Neural cell (in vitro differentiated cells): Measurements from ENCODE around the gene ZNRF2. TPM values are rescaled to one million over a fixed set of nuclear protein-coding genes. Genes with fewer than 3 reads are reported as not detected.

Source experiments
- H2AFZ ChIP-seq: fragments of 200-600, 300-800 bp; sonication (generic), shearing (Covaris generic); 2 replicates; pipeline ENCODE4 v1.6.0; 2014; ENCODE audit warnings: low read depth, mild to moderate bottlenecking, antibody characterized with exemption, low read length, moderate library complexity
- H3F3A ChIP-seq: fragments of 200-600 bp; shearing (Covaris generic); 2 replicates; pipeline ENCODE4 v1.6.1; 2016; ENCODE audit warnings: mild to moderate bottlenecking, moderate library complexity, mixed read lengths, antibody characterized with exemption, low read length; ENCODE audit not compliant: insufficient read depth, poor library complexity, severe bottlenecking
- H3K27ac ChIP-seq: fragments of 200-600, 300-800 bp; sonication (generic), shearing (Covaris generic); 2 replicates; pipeline ENCODE4 v1.5.1; 2014; ENCODE audit warnings: mild to moderate bottlenecking, low read length, moderate library complexity
- H3K27me3 ChIP-seq: fragments of 300-800, 200-600 bp; sonication (generic), shearing (Covaris generic); 2 replicates; pipeline ENCODE4 v1.6.0; 2014; ENCODE audit warnings: mild to moderate bottlenecking, low read depth, low read length, moderate library complexity; ENCODE audit not compliant: insufficient read depth
- H3K36me3 ChIP-seq: fragments of 300-800, 200-600 bp; sonication (generic), shearing (Covaris generic); 2 replicates; pipeline ENCODE4 v1.5.1; 2014; ENCODE audit warnings: mild to moderate bottlenecking, antibody characterized with exemption, low read length, moderate library complexity; ENCODE audit not compliant: insufficient read depth
- H3K4me2 ChIP-seq: fragments of 300-800, 200-600 bp; sonication (generic), shearing (Covaris generic); 2 replicates; pipeline ENCODE4 v1.6.0; 2014; ENCODE audit warnings: mild to moderate bottlenecking, low read length
- H3K4me3 ChIP-seq: fragments of 300-800, 200-600 bp; sonication (generic), shearing (Covaris generic); 2 replicates; pipeline ENCODE4 v1.5.1; 2014; ENCODE audit warnings: mild to moderate bottlenecking, low read length, moderate library complexity
- H3K79me2 ChIP-seq: fragments of 200-600 bp; shearing (Covaris generic); replicated peaks from 2 replicates; pipeline ENCODE4 v1.6.0; 2014; ENCODE audit warnings: mild to moderate bottlenecking, low read length, moderate library complexity; ENCODE audit not compliant: insufficient read depth
- H3K9ac ChIP-seq: fragments of 300-800, 200-600 bp; sonication (generic), shearing (Covaris generic); 2 replicates; pipeline ENCODE4 v1.6.1; 2016; ENCODE audit warnings: mild to moderate bottlenecking, low read length, mixed read lengths
- H3K9me2 ChIP-seq: fragments of 200-600 bp; shearing (Covaris generic); 2 replicates; pipeline ENCODE4 v1.6.1; 2016; ENCODE audit warnings: mild to moderate bottlenecking, low read length, mixed read lengths; ENCODE audit not compliant: insufficient read depth
- H3K9me3 ChIP-seq: fragments of 200-600, 300-800 bp; sonication (generic), shearing (Covaris generic); 2 replicates; pipeline ENCODE4 v1.6.1; 2016; ENCODE audit warnings: mild to moderate bottlenecking, mixed run types, low read length, moderate library complexity, mixed read lengths
- H4K20me1 ChIP-seq: fragments of 200-600 bp; shearing (Covaris generic); 2 replicates; pipeline ENCODE4 v1.6.1; 2016; ENCODE audit warnings: mild to moderate bottlenecking, mixed run types; ENCODE audit not compliant: insufficient read depth
- EP300 ChIP-seq: fragments of 450-650 bp; conservative IDR thresholded peaks from 2 replicates; pipeline ENCODE4 v1.6.1; 2014; ENCODE audit warnings: antibody characterized with exemption, mild to moderate bottlenecking, moderate library complexity; ENCODE audit not compliant: poor library complexity, severe bottlenecking
- EZH2 ChIP-seq: fragments of 200-600, 300-800 bp; shearing (Covaris generic), sonication (generic); IDR thresholded peaks from 2 replicates; pipeline ENCODE4 v1.6.1; 2014; ENCODE audit warnings: antibody characterized with exemption, low read length, borderline replicate concordance, mild to moderate bottlenecking; ENCODE audit not compliant: insufficient read depth, poor library complexity, severe bottlenecking
- MXI1 ChIP-seq: fragments of 450-650 bp; conservative IDR thresholded peaks from 2 replicates; pipeline ENCODE4 v1.6.1; 2014; ENCODE audit warnings: antibody characterized with exemption, mild to moderate bottlenecking; ENCODE audit not compliant: poor library complexity, severe bottlenecking
- POLR2AphosphoS5 ChIP-seq: IDR thresholded peaks from 2 replicates; pipeline ENCODE4 v1.6.1; 2012
- RAD21 ChIP-seq: fragments of 450-650 bp; conservative IDR thresholded peaks from 2 replicates; pipeline ENCODE4 v1.6.1; 2014; ENCODE audit warnings: antibody characterized with exemption, mild to moderate bottlenecking, moderate library complexity
- SMC3 ChIP-seq: fragments of 450-650 bp; conservative IDR thresholded peaks from 2 replicates; pipeline ENCODE4 v1.6.1; 2014; ENCODE audit warnings: antibody characterized with exemption, mild to moderate bottlenecking, moderate library complexity; ENCODE audit not compliant: poor library complexity
- TAF1 ChIP-seq: IDR thresholded peaks from 2 replicates; pipeline ENCODE4 v1.6.1; 2012; ENCODE audit warnings: low read depth
- polyA plus RNA-seq: library from polyadenylated mRNA; depleted of rRNA; stranded (reverse); fragments of >200 nt; gene quantifications from 2 replicates; pipeline ENCODE4 v1.2.3, GENCODE V29; 2014
- TF ChIP-seq, protein P1 (sequence below): IDR thresholded peaks from 2 replicates; pipeline ENCODE4 v1.6.1; 2012; ENCODE audit warnings: borderline replicate concordance
- TF ChIP-seq, protein P2 (sequence below): fragments of 450-650 bp; IDR thresholded peaks from 2 replicates; pipeline ENCODE4 v1.5.1; 2014; ENCODE audit warnings: antibody characterized with exemption, mild to moderate bottlenecking, moderate library complexity; ENCODE audit not compliant: poor library complexity, severe bottlenecking

The ZNRF2 gene
- polyA plus RNA-seq, 1 donor from 2014 or later: 12.2 TPM

- Histone ChIP-seq H3K9me3 (no peaks in the 10 kb centered on the region), H3K27ac (no peak overlapping the region), H2AFZ (no peak overlapping the region), H3K4me3 (no peak overlapping the region), H3K27me3 (no peaks in the 10 kb centered on the region), H3K79me2 (peaks cover 6% of the 10 kb centered on the region), H3K9me2 (no peaks in the 10 kb centered on the region), H4K20me1 (no peaks in the 10 kb centered on the region), H3K4me2 (no peak overlapping the region), H3F3A (no peaks in the 10 kb centered on the region), H3K9ac (no peak overlapping the region), H3K36me3 (no peaks in the 10 kb centered on the region)
- no peak for TF ChIP-seq MXI1
- TF ChIP-seq, protein P1, sequence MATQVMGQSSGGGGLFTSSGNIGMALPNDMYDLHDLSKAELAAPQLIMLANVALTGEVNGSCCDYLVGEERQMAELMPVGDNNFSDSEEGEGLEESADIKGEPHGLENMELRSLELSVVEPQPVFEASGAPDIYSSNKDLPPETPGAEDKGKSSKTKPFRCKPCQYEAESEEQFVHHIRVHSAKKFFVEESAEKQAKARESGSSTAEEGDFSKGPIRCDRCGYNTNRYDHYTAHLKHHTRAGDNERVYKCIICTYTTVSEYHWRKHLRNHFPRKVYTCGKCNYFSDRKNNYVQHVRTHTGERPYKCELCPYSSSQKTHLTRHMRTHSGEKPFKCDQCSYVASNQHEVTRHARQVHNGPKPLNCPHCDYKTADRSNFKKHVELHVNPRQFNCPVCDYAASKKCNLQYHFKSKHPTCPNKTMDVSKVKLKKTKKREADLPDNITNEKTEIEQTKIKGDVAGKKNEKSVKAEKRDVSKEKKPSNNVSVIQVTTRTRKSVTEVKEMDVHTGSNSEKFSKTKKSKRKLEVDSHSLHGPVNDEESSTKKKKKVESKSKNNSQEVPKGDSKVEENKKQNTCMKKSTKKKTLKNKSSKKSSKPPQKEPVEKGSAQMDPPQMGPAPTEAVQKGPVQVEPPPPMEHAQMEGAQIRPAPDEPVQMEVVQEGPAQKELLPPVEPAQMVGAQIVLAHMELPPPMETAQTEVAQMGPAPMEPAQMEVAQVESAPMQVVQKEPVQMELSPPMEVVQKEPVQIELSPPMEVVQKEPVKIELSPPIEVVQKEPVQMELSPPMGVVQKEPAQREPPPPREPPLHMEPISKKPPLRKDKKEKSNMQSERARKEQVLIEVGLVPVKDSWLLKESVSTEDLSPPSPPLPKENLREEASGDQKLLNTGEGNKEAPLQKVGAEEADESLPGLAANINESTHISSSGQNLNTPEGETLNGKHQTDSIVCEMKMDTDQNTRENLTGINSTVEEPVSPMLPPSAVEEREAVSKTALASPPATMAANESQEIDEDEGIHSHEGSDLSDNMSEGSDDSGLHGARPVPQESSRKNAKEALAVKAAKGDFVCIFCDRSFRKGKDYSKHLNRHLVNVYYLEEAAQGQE: no peak
- no peak for TF ChIP-seq SMC3
- TF ChIP-seq, protein P2, sequence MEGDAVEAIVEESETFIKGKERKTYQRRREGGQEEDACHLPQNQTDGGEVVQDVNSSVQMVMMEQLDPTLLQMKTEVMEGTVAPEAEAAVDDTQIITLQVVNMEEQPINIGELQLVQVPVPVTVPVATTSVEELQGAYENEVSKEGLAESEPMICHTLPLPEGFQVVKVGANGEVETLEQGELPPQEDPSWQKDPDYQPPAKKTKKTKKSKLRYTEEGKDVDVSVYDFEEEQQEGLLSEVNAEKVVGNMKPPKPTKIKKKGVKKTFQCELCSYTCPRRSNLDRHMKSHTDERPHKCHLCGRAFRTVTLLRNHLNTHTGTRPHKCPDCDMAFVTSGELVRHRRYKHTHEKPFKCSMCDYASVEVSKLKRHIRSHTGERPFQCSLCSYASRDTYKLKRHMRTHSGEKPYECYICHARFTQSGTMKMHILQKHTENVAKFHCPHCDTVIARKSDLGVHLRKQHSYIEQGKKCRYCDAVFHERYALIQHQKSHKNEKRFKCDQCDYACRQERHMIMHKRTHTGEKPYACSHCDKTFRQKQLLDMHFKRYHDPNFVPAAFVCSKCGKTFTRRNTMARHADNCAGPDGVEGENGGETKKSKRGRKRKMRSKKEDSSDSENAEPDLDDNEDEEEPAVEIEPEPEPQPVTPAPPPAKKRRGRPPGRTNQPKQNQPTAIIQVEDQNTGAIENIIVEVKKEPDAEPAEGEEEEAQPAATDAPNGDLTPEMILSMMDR: no peak
- no peak for TF ChIP-seq TAF1
- no peak for TF ChIP-seq POLR2AphosphoS5
- no peak for TF ChIP-seq EZH2
- no peak for TF ChIP-seq EP300
- no peak for TF ChIP-seq RAD21
Measured at GRCh38 chr7:30321089-30321881, 36.9 kb downstream of the ZNRF2 start.

- H3K4me3 ChIP-seq: no peak overlapping the region
- H3K4me2 ChIP-seq: no peak overlapping the region
- TF ChIP-seq, protein P1: no peak
- TF ChIP-seq POLR2AphosphoS5 (no peak), RAD21 (no peak), EZH2 (no peak), EP300 (no peak), SMC3 (no peak), TAF1 (no peak), MXI1 (no peak)
- TF ChIP-seq, protein P2: no peak
- H3K79me2 ChIP-seq: peaks cover 6% of the 10 kb centered on the region
- H2AFZ ChIP-seq: no peak overlapping the region
- no peaks in the 10 kb centered on the region for H3F3A ChIP-seq
- no peaks in the 10 kb centered on the region for H3K9me3 ChIP-seq
- H3K36me3 ChIP-seq: no peaks in the 10 kb centered on the region
- no peaks in the 10 kb centered on the region for H3K9me2 ChIP-seq
- H3K27me3 ChIP-seq: no peaks in the 10 kb centered on the region
- no peak overlapping the region for H3K27ac ChIP-seq
- no peak overlapping the region for H3K9ac ChIP-seq
- no peaks in the 10 kb centered on the region for H4K20me1 ChIP-seq
Measured at GRCh38 chr7:30321882-30322192, 37.4 kb downstream of the ZNRF2 start.
